Inflammatory macrophage treated with lipopolysaccharide for 1 hour (primary cell): ENCODE data around the gene OPRM1.
"Not testable (repeated sequence)": the region's sequence is repeated elsewhere in the genome, so short reads cannot be mapped to it uniquely, and the experiment has no call there.

Experiments used
- DNase-seq, 2 donors: peaks; one replicate each; pipeline ENCODE4 v3.0.0-alpha.2; 2020 to 2022

OPRM1 gene

DNA sequence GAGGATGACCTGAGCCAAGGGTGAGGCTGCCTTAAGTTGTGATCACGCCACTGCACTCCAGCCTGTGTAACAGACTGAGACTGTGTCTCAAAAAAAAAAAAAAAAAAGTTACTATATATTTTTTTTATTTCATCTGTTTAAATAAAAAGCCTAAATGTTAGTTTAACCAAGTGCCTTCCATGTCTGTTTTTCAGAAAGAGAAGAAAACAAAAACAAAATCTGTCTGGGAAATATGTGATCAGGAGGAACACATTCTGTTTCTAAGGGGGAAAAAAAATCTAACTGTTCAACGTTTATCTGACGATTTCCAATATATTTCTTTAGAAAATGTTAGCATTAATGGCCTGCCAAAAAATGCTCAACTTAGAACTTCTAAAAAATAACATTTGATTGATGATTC, 170.5 kb downstream of the OPRM1 start:
- DNase-seq, result no peak

DNA sequence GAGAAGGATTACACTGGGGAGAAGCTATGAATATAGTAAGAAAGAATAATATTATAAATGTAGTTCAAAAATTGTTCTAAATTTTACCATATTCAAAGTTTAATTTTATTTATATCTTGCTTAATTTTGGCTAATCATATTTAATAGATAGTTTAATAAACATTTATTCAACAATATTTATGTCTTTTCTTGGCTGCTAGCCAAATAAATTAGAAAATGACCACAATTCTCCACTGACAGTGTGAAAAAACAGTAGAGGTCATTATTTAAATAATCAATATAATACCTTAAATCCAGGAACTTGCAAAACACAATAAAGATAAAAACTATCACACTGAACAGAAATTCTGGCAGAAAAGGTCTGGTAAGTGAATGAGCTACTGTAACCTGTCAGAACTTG, 171.6 kb downstream of the OPRM1 start:
- DNase-seq, result no peak

DNA sequence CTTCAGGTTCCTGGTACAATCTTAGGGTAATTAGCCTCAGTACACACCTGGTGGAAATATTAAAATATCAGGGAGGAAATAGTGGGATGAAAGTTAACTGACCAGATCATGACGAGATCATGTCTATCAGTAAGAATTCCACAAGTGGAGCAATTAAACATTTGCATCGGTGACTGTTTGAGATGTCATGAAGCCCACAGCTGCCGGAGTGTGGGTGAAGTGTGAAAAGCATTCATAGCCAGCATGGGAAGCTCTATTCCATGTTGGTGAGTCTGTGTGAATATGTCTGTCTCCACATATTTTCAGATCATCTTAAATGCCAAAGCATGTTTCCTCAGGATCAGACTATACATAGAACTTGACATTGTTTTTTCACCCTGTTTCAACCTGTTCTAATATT, 174.7 kb downstream of the OPRM1 start:
- no peak for DNase-seq

DNA sequence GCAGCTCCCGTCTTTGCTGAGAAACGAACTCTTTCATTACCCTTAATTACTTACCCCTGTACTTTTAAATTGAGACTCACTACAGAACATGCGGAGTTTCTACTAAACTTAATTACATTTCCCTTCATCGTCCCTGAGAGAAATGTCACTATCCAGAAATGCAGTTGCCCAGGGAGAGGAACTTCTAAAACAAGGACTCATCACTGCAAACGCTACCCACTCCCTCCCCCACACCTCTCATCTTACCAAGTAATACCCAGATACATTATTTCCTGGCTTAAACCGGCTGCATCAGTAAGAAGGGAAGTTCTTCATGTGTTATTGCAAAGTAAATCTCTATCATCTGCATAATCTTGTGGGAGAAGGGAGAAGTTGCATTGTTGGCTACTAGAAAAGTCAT, 179.3 kb downstream of the OPRM1 start:
- peak; percentile 69 to 87 for DNase-seq

DNA sequence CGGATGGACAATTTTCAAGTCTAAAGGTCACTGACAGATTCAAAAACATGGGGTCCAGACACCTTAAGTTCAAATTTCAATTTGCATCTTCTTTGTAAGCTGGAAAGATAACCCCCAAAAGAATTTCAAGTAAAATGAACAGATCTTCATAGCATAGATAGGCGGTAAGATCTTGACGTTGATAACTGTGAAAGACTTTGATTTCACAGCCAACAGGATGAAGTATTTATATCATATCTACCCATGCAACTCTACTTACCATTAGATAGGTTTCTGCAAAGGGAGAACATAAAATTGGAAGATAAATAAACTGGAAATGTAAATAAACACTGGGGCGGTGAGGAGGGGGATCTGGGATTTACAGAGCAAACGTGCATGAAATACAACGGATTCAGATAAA, 179.7 kb downstream of the OPRM1 start:
- DNase-seq, result no peak

DNA sequence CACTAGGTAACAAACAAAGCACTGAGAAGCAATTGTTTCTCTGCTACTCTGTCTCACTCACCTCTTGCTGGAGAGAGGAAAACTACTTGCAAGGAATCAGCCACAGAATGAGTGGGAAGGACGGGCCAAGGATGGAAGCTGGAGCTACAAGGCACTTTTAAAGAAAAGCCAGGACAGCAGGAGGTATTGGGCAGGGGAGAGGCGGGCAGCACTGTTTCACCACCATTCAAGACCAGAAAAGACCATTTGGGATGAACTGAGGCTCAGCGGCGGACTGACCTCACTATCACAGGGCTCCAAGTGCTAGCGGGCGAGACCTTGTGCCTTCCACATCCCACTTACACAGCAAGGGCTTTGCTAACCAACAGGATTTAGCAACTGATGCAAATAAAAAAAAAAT, 180.2 kb downstream of the OPRM1 start:
- DNase-seq, result no peak

DNA sequence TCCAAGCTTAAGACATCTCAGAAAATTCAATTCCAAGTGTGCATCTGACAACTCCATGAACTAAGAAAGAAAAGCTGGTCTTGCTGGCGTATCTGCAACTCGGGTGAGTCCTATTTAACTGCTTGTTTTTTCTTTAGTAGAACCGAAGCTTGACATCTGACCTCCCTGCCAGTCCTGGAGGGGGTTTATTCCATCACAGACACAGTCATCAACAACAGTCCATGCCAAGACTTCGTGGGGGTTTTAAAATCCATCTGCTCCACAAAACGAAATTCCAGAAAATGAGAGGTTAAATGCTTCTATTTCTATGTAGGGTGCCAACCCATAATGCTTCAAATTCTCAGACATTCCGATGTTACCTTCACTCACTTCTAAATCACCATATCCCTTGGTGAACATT, 183.7 kb downstream of the OPRM1 start:
- no peak for DNase-seq

DNA sequence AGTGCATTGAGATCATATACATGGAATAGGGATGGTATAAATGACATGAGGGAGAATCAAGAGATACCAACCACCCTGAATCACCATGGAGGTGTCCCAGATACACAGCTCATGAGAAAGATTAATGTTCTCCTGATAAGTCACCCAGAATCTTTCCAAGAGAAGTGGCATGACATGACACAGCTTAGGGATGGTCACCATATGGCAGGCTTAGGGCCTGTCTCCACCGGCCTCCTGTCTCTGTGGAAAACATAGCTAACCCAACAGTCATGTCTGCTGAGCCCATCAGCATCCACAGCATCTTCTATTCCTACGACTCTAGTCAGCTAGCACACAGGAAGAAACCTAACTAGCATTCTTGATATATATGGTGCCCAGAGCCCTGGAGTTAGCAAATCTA, 184.3 kb downstream of the OPRM1 start:
- no peak for DNase-seq

DNA sequence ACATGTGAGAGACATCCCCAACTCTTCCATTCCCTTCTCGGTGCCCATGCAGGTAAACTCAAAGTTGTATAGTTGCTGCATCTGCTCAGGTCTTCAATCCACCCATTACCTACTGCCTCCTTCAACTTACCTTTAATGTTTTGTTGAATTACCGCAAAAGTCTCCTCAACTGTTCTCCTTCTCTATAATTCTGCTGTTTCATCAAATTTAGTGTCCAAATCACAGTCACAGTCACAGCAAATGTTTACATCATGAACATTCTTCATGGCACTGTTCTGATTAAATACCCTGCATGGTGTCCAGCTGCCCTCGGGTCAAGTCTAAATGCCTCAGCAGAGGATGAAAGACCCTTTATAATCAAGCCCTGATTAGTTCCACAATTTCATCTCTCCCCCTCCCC, 187.4 kb downstream of the OPRM1 start:
- no peak for DNase-seq

DNA sequence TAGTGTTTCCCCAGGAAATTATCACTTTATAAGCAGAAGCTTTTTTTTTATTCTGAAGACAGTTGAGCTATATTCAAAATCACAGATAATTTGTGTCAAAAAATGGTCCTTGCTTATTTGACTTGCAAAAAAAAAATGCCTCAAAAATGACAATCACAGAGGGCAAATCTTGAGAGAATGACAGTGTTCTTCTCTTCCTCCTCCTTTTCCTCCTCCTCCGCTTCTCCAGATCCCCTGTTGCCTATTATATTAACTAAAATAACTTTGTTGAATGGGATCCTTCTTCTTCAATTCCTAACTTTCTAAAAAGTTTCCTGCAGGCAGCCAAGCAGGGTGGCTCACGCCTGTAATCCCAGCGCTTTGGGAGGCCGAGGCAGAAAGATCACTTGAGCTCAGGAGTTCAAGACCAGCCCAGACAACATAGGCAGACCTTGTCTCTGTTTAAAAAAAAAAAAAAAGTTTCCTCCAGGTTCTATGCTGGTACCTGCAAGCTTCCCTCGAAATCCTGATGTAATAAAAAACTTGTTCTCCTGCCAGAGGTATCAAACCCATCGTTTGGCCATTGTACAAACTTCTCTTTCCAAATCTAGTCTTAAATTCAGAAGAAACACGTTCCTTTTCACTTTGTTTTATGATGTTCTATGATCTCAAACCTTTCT, 189.0 kb downstream of the OPRM1 start:
- no peak for DNase-seq

DNA sequence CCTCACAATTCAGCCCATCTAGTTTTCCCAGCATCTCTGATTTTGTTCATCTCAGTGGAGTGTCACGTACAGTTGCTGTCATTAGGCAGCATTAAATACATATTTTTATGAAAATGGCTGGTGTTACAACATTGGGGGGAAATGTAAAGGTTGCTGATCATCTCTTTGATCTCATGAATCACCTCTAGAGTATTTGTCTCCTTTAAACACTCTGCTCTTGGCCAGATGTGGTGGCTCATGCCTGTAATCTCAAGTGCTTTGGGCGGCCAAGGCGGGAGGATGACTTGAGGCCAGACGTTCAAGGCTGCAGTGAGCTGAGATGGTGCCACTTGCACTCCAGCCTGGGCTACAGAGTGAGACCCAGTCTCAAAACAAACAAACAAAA, 189.5 kb downstream of the OPRM1 start:
- DNase-seq, result no peak

DNA sequence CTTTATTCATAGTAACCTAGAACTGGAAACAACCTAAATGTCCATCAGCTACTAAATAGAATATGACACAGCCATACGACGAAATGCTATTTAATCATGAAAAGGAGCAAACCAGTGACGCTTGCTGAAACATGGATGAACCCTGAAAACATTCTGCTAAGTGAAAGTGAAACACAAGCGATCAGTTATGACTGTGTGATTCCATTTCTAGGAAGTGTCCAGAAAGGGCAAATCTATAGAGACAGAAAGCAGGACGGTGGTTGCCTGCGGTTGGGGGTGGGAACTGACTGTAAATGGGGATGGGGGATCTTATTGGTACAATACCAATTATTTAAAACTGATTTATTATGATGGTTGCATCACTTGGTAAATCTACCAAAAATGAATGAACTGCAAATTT, 190.7 kb downstream of the OPRM1 start:
- DNase-seq, result peak; percentile 30 to 37

DNA sequence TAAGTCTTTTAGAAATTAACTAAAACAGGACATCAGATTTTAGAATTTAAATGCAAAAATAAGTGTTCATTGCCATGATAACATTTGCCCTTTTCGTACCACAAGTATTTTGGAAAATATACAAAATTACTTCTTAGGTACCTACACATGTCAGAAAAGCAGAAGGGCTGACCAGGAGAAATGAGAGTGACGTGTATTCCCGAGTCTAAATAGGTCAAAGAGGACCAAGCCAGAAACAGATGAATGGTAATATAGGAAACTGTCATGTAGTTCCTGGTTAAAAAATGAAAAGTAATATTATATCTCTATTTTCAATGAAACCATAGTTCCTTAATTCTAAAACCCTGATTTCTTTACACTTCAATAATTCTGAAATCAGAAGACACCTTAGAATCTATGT, 191.4 kb downstream of the OPRM1 start:
- DNase-seq, result peak in 1 of 2 donors; percentile 13

DNA sequence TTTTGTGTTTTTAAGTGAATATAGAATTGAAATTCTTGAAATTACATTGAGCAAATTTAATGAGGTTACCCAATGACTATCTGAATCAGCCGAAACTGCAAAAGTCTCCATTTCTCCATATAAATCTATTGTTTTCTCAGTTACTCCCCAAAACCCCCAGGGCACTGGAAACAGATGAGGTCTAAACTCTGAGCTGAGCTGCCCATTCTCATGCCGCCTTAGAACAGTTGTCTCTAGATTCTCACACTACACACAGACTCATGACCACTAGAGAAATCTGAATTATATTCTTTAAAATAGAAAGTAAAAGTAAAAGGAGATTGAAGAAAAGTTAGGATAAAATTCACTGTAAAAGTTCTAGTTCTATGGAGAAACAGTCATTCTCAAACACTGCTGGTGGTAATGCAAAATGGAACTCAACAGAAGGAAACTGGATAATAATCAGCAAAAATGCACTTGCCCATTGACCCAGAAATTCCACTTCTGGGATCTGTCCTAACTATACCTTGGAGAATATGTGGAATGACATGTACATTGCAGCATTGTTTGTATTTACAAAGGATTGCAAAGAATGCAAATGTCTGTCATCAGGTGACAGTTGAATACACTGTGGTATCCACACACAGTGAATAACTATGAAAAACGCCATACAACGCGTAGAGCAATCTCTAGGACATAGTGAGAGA, 192.0 kb downstream of the OPRM1 start:
- DNase-seq, result no peak

DNA sequence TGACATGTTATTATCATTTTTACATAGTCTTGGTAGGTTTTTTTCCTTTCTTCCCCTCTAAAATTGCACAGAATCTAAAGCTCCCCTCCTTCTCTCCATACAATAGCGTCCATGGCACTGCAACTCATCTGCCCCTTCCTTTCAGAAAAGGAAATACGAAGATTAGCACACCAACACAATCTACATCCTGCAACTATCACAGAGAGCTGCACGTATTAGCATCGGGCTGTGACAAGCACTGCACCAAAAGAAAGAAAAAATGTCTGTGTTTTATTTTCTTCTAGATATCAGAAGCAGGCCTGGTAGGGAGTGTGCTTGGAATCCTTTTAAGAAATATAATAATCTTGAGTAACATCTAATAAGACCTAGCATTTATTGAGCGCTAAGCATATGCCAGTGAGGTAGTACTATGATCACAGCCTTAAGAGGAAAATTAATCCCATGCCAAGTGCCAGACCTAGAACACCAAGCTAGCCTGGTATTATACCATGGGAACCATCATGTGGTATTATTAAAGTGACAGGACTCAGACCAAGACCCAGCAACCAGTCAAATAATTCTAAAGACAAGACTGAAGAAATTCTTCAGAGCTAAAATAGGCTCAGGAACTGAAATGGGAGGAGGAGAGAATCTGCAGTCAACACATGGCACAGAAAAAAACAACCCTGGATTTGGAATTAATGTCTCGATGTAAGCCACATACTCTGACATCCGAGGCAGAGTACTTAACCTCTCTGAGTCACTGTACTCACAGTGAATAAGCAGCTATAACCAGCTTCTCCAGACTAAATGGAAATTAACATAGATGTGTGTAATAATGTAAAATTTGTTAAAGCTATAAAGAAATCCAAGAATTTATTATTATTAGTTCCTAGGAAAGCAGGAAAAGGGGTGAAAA, 193.2 kb downstream of the OPRM1 start:
- no peak for DNase-seq

DNA sequence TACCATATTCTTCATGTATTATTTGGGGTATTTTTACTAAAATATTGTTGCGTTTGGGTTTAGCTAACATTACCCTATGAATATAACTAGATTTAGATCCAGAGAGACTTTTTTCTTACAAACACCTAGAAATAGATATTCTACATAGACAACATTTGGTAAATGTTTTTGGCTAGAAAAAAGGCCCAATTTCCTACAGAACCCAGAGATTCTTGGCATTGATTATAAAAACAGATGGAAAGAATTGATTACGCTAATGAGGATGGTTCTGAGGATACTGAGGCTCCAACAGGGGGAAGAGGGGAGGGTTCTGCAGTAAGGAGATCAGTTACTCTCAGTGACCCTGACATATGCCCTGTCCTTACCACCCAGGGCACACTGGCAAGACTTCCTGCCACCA, 194.3 kb downstream of the OPRM1 start:
- DNase-seq, result no peak

DNA sequence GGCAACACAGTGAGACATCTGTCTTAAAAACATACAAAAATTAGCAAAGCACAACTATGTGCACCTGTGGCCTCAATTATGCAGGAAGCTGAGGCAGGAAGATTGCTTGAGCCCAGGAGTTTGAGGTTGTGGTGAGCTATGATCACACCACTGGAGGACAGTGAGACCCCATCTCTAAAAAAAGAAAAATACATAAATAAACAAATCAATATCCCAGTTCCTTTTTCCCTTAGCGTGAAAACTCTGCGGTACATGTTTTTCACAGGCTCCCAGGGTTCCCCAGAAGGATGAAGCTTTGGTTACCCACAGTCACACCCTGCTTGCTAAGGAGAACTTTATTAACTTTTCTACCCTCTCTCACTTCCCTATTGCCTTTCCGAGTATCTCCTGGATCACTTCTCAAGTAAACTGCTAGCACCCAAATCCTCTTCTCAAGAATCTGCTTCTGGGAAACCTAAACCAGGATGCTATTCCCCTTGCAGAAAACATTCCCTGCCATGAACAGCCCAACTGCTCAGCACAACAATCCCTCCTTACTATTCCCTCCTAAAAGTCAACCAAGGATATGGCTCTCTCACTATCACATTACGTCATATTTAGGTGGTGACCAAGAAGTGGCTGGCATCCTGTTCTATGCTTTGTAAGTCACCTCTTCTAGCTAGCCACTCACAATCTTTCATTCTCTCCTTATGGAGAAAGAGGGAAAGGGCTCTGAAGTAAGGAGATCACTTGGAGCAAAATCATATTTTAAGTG, 195.2 kb downstream of the OPRM1 start:
- DNase-seq, result peak in 1 of 2 donors; percentile 45

DNA sequence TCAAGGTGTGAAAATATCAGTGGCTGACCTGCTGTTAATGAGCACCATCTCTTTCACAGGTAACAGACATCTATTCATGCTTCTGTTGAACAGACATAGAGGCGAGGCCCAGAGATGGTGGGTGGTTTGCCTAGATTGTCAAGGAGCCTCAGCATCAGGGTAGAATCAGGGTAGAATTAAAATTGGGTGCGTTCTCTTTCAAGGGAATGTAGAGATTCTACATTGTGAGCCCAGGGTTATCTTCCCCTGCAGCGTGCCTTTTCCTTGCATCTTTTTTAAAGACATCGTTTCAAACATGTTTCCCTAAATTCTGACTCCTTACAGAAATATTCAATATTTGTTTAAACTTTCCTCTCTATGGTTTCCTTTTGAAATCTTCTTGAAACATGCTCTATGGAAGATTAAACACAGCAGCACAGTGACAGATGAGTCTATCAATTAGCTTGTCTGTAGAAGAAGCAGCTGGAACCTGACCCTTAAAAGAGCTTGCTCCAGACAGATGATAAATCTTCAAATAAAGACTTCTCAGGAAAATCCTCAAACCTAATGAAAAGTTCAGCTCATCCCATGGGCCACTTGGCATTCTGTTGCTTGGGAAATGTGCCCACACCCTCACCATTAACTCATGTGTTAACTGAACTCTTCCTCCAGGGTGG, 197.7 kb downstream of the OPRM1 start:
- DNase-seq, result no peak

DNA sequence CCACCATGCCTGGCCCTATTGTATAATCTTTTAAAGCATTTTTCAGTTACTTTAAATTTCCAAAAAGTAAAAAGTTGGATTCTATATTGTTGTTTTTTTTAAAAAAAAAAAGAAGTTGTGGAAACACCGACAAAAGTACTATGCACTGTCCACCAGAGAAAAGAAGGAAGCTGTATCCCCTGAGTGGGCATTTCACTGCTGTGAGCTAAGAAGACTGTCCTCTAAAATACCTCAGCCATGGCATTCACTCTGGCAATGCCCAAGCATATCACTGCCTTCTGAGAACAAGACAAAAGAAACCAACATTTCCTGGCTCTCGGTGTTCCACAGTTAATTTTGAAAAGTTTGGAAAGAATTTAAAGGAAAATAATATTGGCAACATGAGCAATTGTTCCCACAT, 199.8 kb downstream of the OPRM1 start:
- no peak for DNase-seq

DNA sequence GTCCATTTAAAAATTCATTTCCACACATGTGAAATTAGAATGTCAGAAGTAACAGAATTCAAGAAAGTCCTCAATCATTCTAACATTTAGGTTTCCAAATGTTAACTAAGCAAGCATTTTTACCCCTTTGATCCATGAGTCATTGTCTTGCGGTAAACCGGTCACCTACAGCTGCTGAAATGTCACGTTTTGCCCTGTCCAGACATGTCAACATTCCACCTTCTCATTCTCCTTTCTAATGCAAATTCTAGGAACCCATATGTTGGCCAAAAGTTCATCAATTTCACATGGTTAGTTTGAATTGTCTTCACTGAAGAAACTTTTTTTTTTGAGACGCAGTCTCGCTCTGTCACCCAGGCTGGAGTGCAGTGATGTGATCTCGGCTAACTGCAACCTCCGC, 200.4 kb downstream of the OPRM1 start:
- DNase-seq, result no peak

DNA sequence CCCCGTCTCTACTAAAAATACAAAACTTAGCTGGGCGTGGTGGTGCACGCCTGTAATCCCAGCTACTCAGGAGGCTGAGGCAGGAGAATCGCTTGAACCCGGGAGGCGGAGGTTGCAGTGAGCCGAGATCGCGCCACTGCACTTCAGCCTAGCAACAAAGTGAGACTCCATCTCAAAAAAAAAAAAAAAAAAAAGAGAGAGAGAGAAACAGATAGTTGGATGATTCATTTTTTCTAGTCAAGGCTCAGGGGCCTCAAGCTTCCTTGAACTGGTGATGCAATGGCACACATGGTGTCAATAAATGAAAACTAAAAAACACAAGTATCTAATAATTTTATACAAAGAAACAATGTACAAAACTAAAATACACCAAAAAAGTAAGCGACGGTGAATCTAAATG, 202.0 kb downstream of the OPRM1 start:
- DNase-seq, result not testable (repeated sequence)

DNA sequence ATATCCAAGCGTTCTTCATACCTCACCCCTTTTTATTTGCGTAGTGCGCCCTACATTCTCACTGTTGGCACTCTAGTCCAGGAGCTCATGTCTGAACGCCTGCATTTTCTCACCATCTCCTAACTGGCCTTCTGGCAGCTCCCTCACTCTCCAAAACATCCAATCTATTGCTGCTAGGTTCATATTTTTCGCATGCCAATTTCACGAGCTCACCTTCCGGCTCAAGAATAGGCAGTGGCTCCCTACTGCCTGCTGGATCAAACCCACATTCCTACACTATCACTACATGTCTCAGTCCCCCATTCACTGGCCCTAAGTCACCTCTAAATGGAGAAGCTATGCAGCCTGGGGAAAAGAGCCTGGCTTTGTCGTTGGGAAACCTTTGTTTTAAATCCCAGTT, 202.5 kb downstream of the OPRM1 start:
- no peak for DNase-seq
